Smooth muscle cell (in vitro differentiated cells): ENCODE measurements around the gene TRHDE. TPM values are rescaled to one million over a fixed set of nuclear protein-coding genes. Genes with fewer than 3 reads are reported as not detected.
A peak's percentile ranks its signal among the peaks of the same experiment; 100 is the strongest.

ENCODE experiments used
- DNase-seq: peaks from one replicate; lab custom pipeline; 2025; ENCODE audit not compliant: unreplicated experiment; lab: John Stamatoyannopoulos, UW
- H2AFZ ChIP-seq: fragments of 200-600 bp; sonication (generic); 2 replicates; pipeline ENCODE4 v1.6.0; 2016; ENCODE audit warnings: antibody characterized with exemption, low read depth, mild to moderate bottlenecking
- H3F3A ChIP-seq: fragments of 200-600 bp; sonication (generic); 2 replicates; pipeline ENCODE4 v1.6.0; 2017; ENCODE audit warnings: antibody characterized with exemption, low read depth
- H3K27ac ChIP-seq: fragments of 200-600 bp; sonication (generic); 2 replicates; pipeline ENCODE4 v1.5.1; 2016; ENCODE audit warnings: low read depth, mild to moderate bottlenecking
- H3K27me3 ChIP-seq: fragments of 200-600 bp; sonication (generic); 2 replicates; pipeline ENCODE4 v1.6.1; 2016; ENCODE audit warnings: low read depth, mild to moderate bottlenecking
- H3K36me3 ChIP-seq: fragments of 200-600 bp; sonication (generic); 2 replicates; pipeline ENCODE4 v1.5.1; 2016; ENCODE audit warnings: low read depth
- H3K4me1 ChIP-seq: fragments of 200-600 bp; sonication (generic); 2 replicates; pipeline ENCODE4 v1.5.1; 2016; ENCODE audit warnings: low read depth
- H3K4me2 ChIP-seq: fragments of 200-600 bp; sonication (generic); 2 replicates; pipeline ENCODE4 v1.6.0; 2016; ENCODE audit warnings: mild to moderate bottlenecking
- H3K4me3 ChIP-seq: fragments of 200-600 bp; sonication (generic); 2 replicates; pipeline ENCODE4 v1.5.1; 2016; ENCODE audit warnings: mild to moderate bottlenecking
- H3K79me2 ChIP-seq: fragments of 200-600 bp; sonication (generic); 2 replicates; pipeline ENCODE4 v1.6.0; 2016; ENCODE audit warnings: low read depth, mild to moderate bottlenecking
- H3K9ac ChIP-seq: fragments of 200-600 bp; sonication (generic); 2 replicates; pipeline ENCODE4 v1.6.0; 2016; ENCODE audit warnings: low read depth
- H3K9me3 ChIP-seq: fragments of 200-600 bp; sonication (generic); replicated peaks from 2 replicates; pipeline ENCODE4 v1.5.1; 2016; ENCODE audit warnings: low read depth
- H4K20me1 ChIP-seq: fragments of 200-600 bp; sonication (generic); 2 replicates; pipeline ENCODE4 v1.6.0; 2016; ENCODE audit warnings: low read depth
- CTCF ChIP-seq: fragments of 200-600 bp; sonication (generic); IDR thresholded peaks from 2 replicates; pipeline ENCODE4 v1.5.1; 2017; ENCODE audit warnings: borderline replicate concordance, mild to moderate bottlenecking, antibody characterized with exemption; ENCODE audit not compliant: insufficient read depth, poor library complexity, severe bottlenecking
- WGBS: methylation state at CpG from one replicate; pipeline ENCODE4 v1.1.7; 2016; ENCODE audit warnings: low lambda C conversion rate; 5-methylcytosine and 5-hydroxymethylcytosine counted together
- polyA plus RNA-seq: library from polyadenylated mRNA; unstranded; fragments of >200 nt; fragmentation: Nextera tagmentation; extraction: Ambion mirVana; gene quantifications from 2 replicates; pipeline ENCODE4 v1.2.1, GENCODE V29; 2016
- total RNA-seq: library from RNA; depleted of rRNA; stranded (reverse); fragments of >200 nt; gene quantifications from 2 replicates; pipeline ENCODE4 v1.2.3, GENCODE V29; 2014

TRHDE gene
- total and polyA plus RNA-seq, 2 experiments from 2014 or later = 0.32 to 0.81 TPM

GRCh38 chr12:72275526-72275925 lies 3.4 kb downstream of the TRHDE start:
- Histone ChIP-seq H3K27me3 (peaks cover 22% of the 10 kb centered on the region), H3K79me2 (no peaks in the 10 kb centered on the region), H3F3A (no peaks in the 10 kb centered on the region), H3K27ac (no peak overlapping the region), H3K9me3 (no peaks in the 10 kb centered on the region), H3K4me3 (peak overlapping the region; percentile 17), H3K4me1 (no peaks in the 10 kb centered on the region), H2AFZ (no peak overlapping the region), H3K4me2 (peak overlapping the region; percentile 17), H3K36me3 (no peaks in the 10 kb centered on the region), H4K20me1 (no peaks in the 10 kb centered on the region), H3K9ac (no peak overlapping the region)
- TF ChIP-seq CTCF = no peak
- no peak for DNase-seq
- WGBS = 76% methylated on average over 2 of the region's 2 CpGs

- H3K9ac ChIP-seq = no peak overlapping the region
- no peak overlapping the region for H3K4me2 ChIP-seq
- H3K27ac ChIP-seq = no peak overlapping the region
- 78% methylated on average over 3 of the region's 3 CpGs for whole genome bisulfite sequencing
- H3K9me3 ChIP-seq = no peaks in the 10 kb centered on the region
- peaks cover 22% of the 10 kb centered on the region for H3K27me3 ChIP-seq
- no peak overlapping the region for H3K4me3 ChIP-seq
- H4K20me1 ChIP-seq = no peaks in the 10 kb centered on the region
- H2AFZ ChIP-seq = no peak overlapping the region
- no peaks in the 10 kb centered on the region for H3F3A ChIP-seq
- no peak for TF ChIP-seq CTCF
- no peaks in the 10 kb centered on the region for H3K36me3 ChIP-seq
- no peaks in the 10 kb centered on the region for H3K4me1 ChIP-seq
- DNase-seq = no peak
- no peaks in the 10 kb centered on the region for H3K79me2 ChIP-seq
Measured at GRCh38 chr12:72276181-72276805, 4.1 kb downstream of the TRHDE start.

GRCh38 chr12:72277415-72277814 lies 5.2 kb downstream of the TRHDE start:
- Histone ChIP-seq H3K4me2 (no peak overlapping the region), H3K27ac (no peak overlapping the region), H3K4me1 (no peaks in the 10 kb centered on the region), H4K20me1 (no peaks in the 10 kb centered on the region), H2AFZ (no peak overlapping the region), H3K27me3 (peaks cover 22% of the 10 kb centered on the region), H3K4me3 (no peak overlapping the region), H3K9ac (no peak overlapping the region), H3F3A (no peaks in the 10 kb centered on the region), H3K79me2 (no peaks in the 10 kb centered on the region), H3K36me3 (no peaks in the 10 kb centered on the region), H3K9me3 (no peaks in the 10 kb centered on the region)
- no peak for TF ChIP-seq CTCF
- no peak for DNase-seq
- WGBS = 65% methylated on average over 2 of the region's 2 CpGs

GRCh38 chr12:72278894-72279293 lies 6.7 kb downstream of the TRHDE start:
- no peaks in the 10 kb centered on the region for H3F3A ChIP-seq
- H4K20me1 ChIP-seq = no peaks in the 10 kb centered on the region
- H3K36me3 ChIP-seq = no peaks in the 10 kb centered on the region
- no peaks in the 10 kb centered on the region for H3K4me1 ChIP-seq
- DNase-seq = no peak
- no peaks in the 10 kb centered on the region for H3K79me2 ChIP-seq
- 45% methylated on average over 2 of the region's 2 CpGs for WGBS
- H3K4me2 ChIP-seq = no peak overlapping the region
- no peak overlapping the region for H3K9ac ChIP-seq
- H3K9me3 ChIP-seq = no peaks in the 10 kb centered on the region
- H3K27ac ChIP-seq = no peak overlapping the region
- no peak for TF ChIP-seq CTCF
- peaks cover 9% of the 10 kb centered on the region for H3K27me3 ChIP-seq
- no peak overlapping the region for H2AFZ ChIP-seq
- no peak overlapping the region for H3K4me3 ChIP-seq
